Fibroblast of villous mesenchyme (primary cell): ENCODE results near the gene BCL2. TPM values are rescaled to one million over a fixed set of nuclear protein-coding genes. Genes with fewer than 3 reads are reported as not detected.
A peak's percentile ranks its signal among the peaks of the same experiment; 100 is the strongest.

ENCODE experiments used
- DNase-seq: peaks from one replicate; pipeline ENCODE4 v3.0.0-alpha.2; 2010; ENCODE audit warnings: low read depth
- H3K4me3 ChIP-seq: 2 replicates; pipeline ENCODE4 v1.5.1; 2011; ENCODE audit warnings: low read depth, mild to moderate bottlenecking, low read length
- CTCF ChIP-seq: IDR thresholded peaks from 2 replicates; pipeline ENCODE4 v1.5.1; 2012; ENCODE audit warnings: low read depth, mild to moderate bottlenecking, low read length; ENCODE audit not compliant: insufficient read depth
- total RNA-seq: library from RNA; depleted of rRNA; stranded (reverse); fragments of >200 nt; gene quantifications from 2 replicates; pipeline ENCODE4 v1.2.3, GENCODE V29; 2012

The BCL2 gene
- total RNA-seq, 1 donor, result 0.86 TPM

GRCh38 chr18:63326011-63326410, 6.4 kb upstream of the BCL2 start:
- TF ChIP-seq CTCF, result no peak
- no peak overlapping the region for H3K4me3 ChIP-seq

GRCh38 chr18:63325086-63325686, 5.6 kb upstream of the BCL2 start:
- no peak overlapping the region for H3K4me3 ChIP-seq
- TF ChIP-seq CTCF, result no peak
- no peak for DNase-seq

More at GRCh38 chr18:63326011-63326410, 6.4 kb upstream of the BCL2 start:
- DNase-seq, result no peak

- DNase-seq, result peak; percentile 78
- peak; percentile 78 for TF ChIP-seq CTCF
- H3K4me3 ChIP-seq, result no peak overlapping the region
These were observed 3.5 kb upstream of the BCL2 start for GRCh38 chr18:63322908-63323634.

GRCh38 chr18:63322206-63322605, 2.6 kb upstream of the BCL2 start:
- TF ChIP-seq CTCF, result no peak
- no peak overlapping the region for H3K4me3 ChIP-seq
- DNase-seq, result peak; percentile 30

GRCh38 chr18:63321291-63321690, 1.7 kb upstream of the BCL2 start:
- TF ChIP-seq CTCF, result no peak
- H3K4me3 ChIP-seq, result no peak overlapping the region
- no peak for DNase-seq

- no peak for TF ChIP-seq CTCF
- DNase-seq, result no peak
- H3K4me3 ChIP-seq, result peak overlapping the region; percentile 55
These were observed 1.4 kb upstream of the BCL2 start for GRCh38 chr18:63320975-63321265.
